HEK293 (cell line): ENCODE data around the gene TCF15.

Experiments
- CTCF ChIA-PET: fragments of 350-600 bp; formaldehyde crosslinking; extraction: SDS; loops from one replicate; lab custom pipeline; 2021; ENCODE audit warnings: antibody characterized with exemption; lab: Yijun Ruan, JAX
- POLR2A ChIA-PET: fragments of 300-600 bp; formaldehyde crosslinking; extraction: SDS; loops from one replicate; lab custom pipeline; 2020; ENCODE audit warnings: antibody characterized with exemption, inconsistent platforms; lab: Yijun Ruan, JAX
- H3K27ac ChIP-seq: fragments of 200-500 bp; sonication (Bioruptor generic); 2 replicates; pipeline ENCODE4 v1.5.1; 2014; ENCODE audit warnings: low read depth, low read length, control low read depth, inconsistent platforms; ENCODE audit errors: extremely low read depth
- H3K36me3 ChIP-seq, 2 experiments: fragments of 200-500 bp in 1 of 2; sonication (Bioruptor generic) in 1 of 2; 1 replicate in 1 of 2; 2 replicates in 1 of 2; pipeline ENCODE4 v1.5.1; 2014 to 2017; ENCODE audit warnings: inconsistent platforms in 2 of 2, low read length in 2 of 2; ENCODE audit not compliant: control insufficient read depth in 2 of 2, insufficient read depth in 1 of 2
- H3K4me1 ChIP-seq: fragments of 200-500 bp; sonication (Bioruptor generic); 2 replicates; pipeline ENCODE4 v1.5.1; 2014; ENCODE audit warnings: mild to moderate bottlenecking, low read length, inconsistent platforms; ENCODE audit not compliant: control insufficient read depth, insufficient read depth
- H3K4me3 ChIP-seq: 2 replicates; pipeline ENCODE4 v1.5.1; 2011; ENCODE audit warnings: low read depth, mild to moderate bottlenecking, control low read depth, low read length, moderate library complexity
- H3K9me3 ChIP-seq: fragments of 200-500 bp; sonication (Bioruptor generic); 2 replicates; pipeline ENCODE4 v1.5.1; 2014; ENCODE audit warnings: low read depth, low read length, inconsistent platforms; ENCODE audit not compliant: control insufficient read depth, insufficient read depth
- GLIS1 ChIP-seq: fragments of 450-650 bp; formaldehyde crosslinking; IDR thresholded peaks from 2 replicates; pipeline ENCODE4 v1.5.1; 2016; ENCODE audit warnings: missing biosample characterization, missing genetic modification characterization
- KLF8 ChIP-seq: fragments of 450-650 bp; formaldehyde crosslinking; IDR thresholded peaks from 2 replicates; pipeline ENCODE4 v1.5.1; 2016; ENCODE audit warnings: missing biosample characterization, missing genetic modification characterization
- MZF1 ChIP-seq: fragments of 450-650 bp; formaldehyde crosslinking; IDR thresholded peaks from 2 replicates; pipeline ENCODE4 v1.5.1; 2017; ENCODE audit warnings: missing biosample characterization, missing genetic modification characterization, borderline replicate concordance
- PATZ1 ChIP-seq: fragments of 450-650 bp; formaldehyde crosslinking; IDR thresholded peaks from 2 replicates; pipeline ENCODE4 v1.5.1; 2016; ENCODE audit warnings: missing biosample characterization, missing genetic modification characterization
- PRDM4 ChIP-seq: fragments of 450-650 bp; formaldehyde crosslinking; IDR thresholded peaks from 2 replicates; pipeline ENCODE4 v1.5.1; 2017; ENCODE audit warnings: missing biosample characterization, missing genetic modification characterization
- SCRT1 ChIP-seq: fragments of 450-650 bp; formaldehyde crosslinking; IDR thresholded peaks from 2 replicates; pipeline ENCODE4 v1.5.1; 2016; ENCODE audit warnings: missing biosample characterization, missing genetic modification characterization, borderline replicate concordance
- SCRT2 ChIP-seq: fragments of 450-650 bp; formaldehyde crosslinking; IDR thresholded peaks from 2 replicates; pipeline ENCODE4 v1.5.1; 2016; ENCODE audit warnings: missing biosample characterization, missing genetic modification characterization
- ZIC2 ChIP-seq: fragments of 450-650 bp; formaldehyde crosslinking; IDR thresholded peaks from 2 replicates; pipeline ENCODE4 v1.5.1; 2016; ENCODE audit warnings: missing biosample characterization, missing genetic modification characterization
- ZNF10 ChIP-seq: fragments of 450-650 bp; formaldehyde crosslinking; IDR thresholded peaks from 2 replicates; pipeline ENCODE4 v1.5.1; 2017; ENCODE audit warnings: missing biosample characterization, missing genetic modification characterization
- ZNF112 ChIP-seq: fragments of 450-650 bp; formaldehyde crosslinking; IDR thresholded peaks from 2 replicates; pipeline ENCODE4 v1.5.0; 2017; ENCODE audit warnings: missing biosample characterization, missing genetic modification characterization
- ZNF121 ChIP-seq: fragments of 450-650 bp; formaldehyde crosslinking; IDR thresholded peaks from 2 replicates; pipeline ENCODE4 v1.5.1; 2016; ENCODE audit warnings: missing biosample characterization, missing genetic modification characterization
- ZNF148 ChIP-seq: fragments of 450-650 bp; formaldehyde crosslinking; IDR thresholded peaks from 2 replicates; pipeline ENCODE4 v1.5.0; 2017; ENCODE audit warnings: missing biosample characterization, missing genetic modification characterization, borderline replicate concordance
- ZNF169 ChIP-seq: fragments of 450-650 bp; formaldehyde crosslinking; IDR thresholded peaks from 2 replicates; pipeline ENCODE4 v1.5.1; 2016; ENCODE audit warnings: missing biosample characterization, missing genetic modification characterization
- ZNF184 ChIP-seq: fragments of 450-650 bp; IDR thresholded peaks from 2 replicates; pipeline ENCODE4 v1.5.1; 2018; ENCODE audit warnings: missing biosample characterization, mild to moderate bottlenecking, missing genetic modification characterization
- ZNF280C ChIP-seq: fragments of 450-650 bp; formaldehyde crosslinking; IDR thresholded peaks from 2 replicates; pipeline ENCODE4 v1.5.1; 2016; ENCODE audit warnings: missing biosample characterization, missing genetic modification characterization
- ZNF341 ChIP-seq: fragments of 450-650 bp; formaldehyde crosslinking; IDR thresholded peaks from 2 replicates; pipeline ENCODE4; 2016; ENCODE audit warnings: low read depth, missing biosample characterization, missing genetic modification characterization
- ZNF366 ChIP-seq: fragments of 450-650 bp; formaldehyde crosslinking; conservative IDR thresholded peaks from 2 replicates; pipeline ENCODE4 v1.5.1; 2016; ENCODE audit warnings: missing biosample characterization, missing genetic modification characterization
- ZNF549 ChIP-seq: fragments of 450-650 bp; IDR thresholded peaks from 2 replicates; pipeline ENCODE4 v1.5.1; 2018; ENCODE audit warnings: missing biosample characterization, missing genetic modification characterization, mild to moderate bottlenecking, inconsistent platforms, moderate library complexity
- ZNF629 ChIP-seq: fragments of 450-650 bp; formaldehyde crosslinking; IDR thresholded peaks from 2 replicates; pipeline ENCODE4 v1.5.1; 2017; ENCODE audit warnings: missing biosample characterization, missing genetic modification characterization
- ZNF791 ChIP-seq: fragments of 450-650 bp; formaldehyde crosslinking; IDR thresholded peaks from 2 replicates; pipeline ENCODE4 v1.5.1; 2016; ENCODE audit warnings: missing biosample characterization, missing genetic modification characterization
- ZNF837 ChIP-seq: fragments of 450-650 bp; formaldehyde crosslinking; IDR thresholded peaks from 2 replicates; pipeline ENCODE4 v1.5.1; 2016; ENCODE audit warnings: missing biosample characterization, missing genetic modification characterization
- ZSCAN23 ChIP-seq: fragments of 450-650 bp; formaldehyde crosslinking; IDR thresholded peaks from 2 replicates; pipeline ENCODE4 v1.5.1; 2016; ENCODE audit warnings: missing biosample characterization, missing genetic modification characterization
- ZSCAN30 ChIP-seq: fragments of 450-650 bp; IDR thresholded peaks from 2 replicates; pipeline ENCODE4 v1.5.1; 2018; ENCODE audit warnings: missing biosample characterization, mild to moderate bottlenecking, missing genetic modification characterization, moderate library complexity

The TCF15 gene

GRCh38 chr20:573414-574296, 36.5 kb downstream of the TCF15 start (continued):
- no peak for TF ChIP-seq ZNF280C (tag by site-specific recombination)
- no peak for TF ChIP-seq ZNF184 (tag by site-specific recombination)
- no peak for TF ChIP-seq ZSCAN30
- TF ChIP-seq ZNF549 (tag by site-specific recombination): no peak
- peak; percentile 76 for TF ChIP-seq GLIS1 (tag by site-specific recombination)
- peak; percentile 93 for TF ChIP-seq SCRT2 (tag by site-specific recombination)
- TF ChIP-seq ZNF169 (tag by site-specific recombination): no peak
- no peak for TF ChIP-seq PRDM4 (tag by site-specific recombination)
- TF ChIP-seq SCRT1 (tag by site-specific recombination): peak; percentile 88
- TF ChIP-seq MZF1 (tag by site-specific recombination): no peak
- no peak for TF ChIP-seq PATZ1
- TF ChIP-seq ZSCAN23 (tag by site-specific recombination): no peak
- no peak for TF ChIP-seq ZNF341
- TF ChIP-seq ZNF837 (tag by site-specific recombination): no peak
- no peak for TF ChIP-seq ZNF112 (tag by site-specific recombination)
- TF ChIP-seq, all 188 proteins: peak for 4

GRCh38 chr20:572727-573126, 37.4 kb downstream of the TCF15 start:
- Histone ChIP-seq H3K36me3 (no peaks in the 10 kb centered on the region), H3K4me1 (no peaks in the 10 kb centered on the region), H3K9me3 (no peaks in the 10 kb centered on the region), H3K27ac (no peak overlapping the region), H3K4me3 (no peak overlapping the region)
- TF ChIP-seq ZNF10 (no peak), ZNF280C (tag by site-specific recombination) (no peak), ZNF629 (tag by site-specific recombination) (no peak), ZNF791 (tag by site-specific recombination) (no peak), ZIC2 (tag by site-specific recombination) (peak; percentile 33), ZNF148 (tag by site-specific recombination) (no peak), ZNF366 (tag by site-specific recombination) (no peak), KLF8 (tag by site-specific recombination) (no peak), GLIS1 (tag by site-specific recombination) (peak; percentile 59), ZNF121 (tag by site-specific recombination) (no peak)
- ChIA-PET POLR2A (no interaction called here), CTCF (interaction anchor here (0.6 to 4.4 kb wide), 8 partner anchors 10 to 156 kb away, joined by 3 to 20 read pairs (median 4); no protein-coding TSS in a partner anchor)
